GM23338 (cell line): ENCODE measurements around the gene EML4. TPM values are rescaled to one million over a fixed set of nuclear protein-coding genes. Genes with fewer than 3 reads are reported as not detected.

Experiments
- ATAC-seq: fragments of 200-7000 bp; cut with Tn5 transposase; 3 replicates; pipeline ENCODE4 v1.9.1; 2020
- DNase-seq: peaks from one replicate; pipeline ENCODE4 v3.0.0-alpha.2; 2015; ENCODE audit warnings: low spot score
- H2AFZ ChIP-seq: fragments of 200-600 bp; sonication (generic); 2 replicates; pipeline ENCODE4 v1.8.0; 2016; ENCODE audit warnings: antibody characterized with exemption, mild to moderate bottlenecking, moderate library complexity
- H3F3A ChIP-seq: fragments of 200-600 bp; sonication (generic); replicated peaks from 2 replicates; pipeline ENCODE4 v1.8.0; 2017; ENCODE audit warnings: antibody characterized with exemption, mixed run types, low read depth
- H3K27ac ChIP-seq: fragments of 200-600 bp; sonication (generic); 2 replicates; pipeline ENCODE4 v1.6.1; 2016; ENCODE audit warnings: low read depth
- H3K27me3 ChIP-seq: fragments of 200-600 bp; sonication (generic); 2 replicates; pipeline ENCODE4 v1.8.0; 2016; ENCODE audit warnings: mild to moderate bottlenecking, mixed run types, moderate library complexity; ENCODE audit not compliant: insufficient read depth
- H3K36me3 ChIP-seq: fragments of 200-600 bp; sonication (generic); 2 replicates; pipeline ENCODE4 v1.8.0; 2016; ENCODE audit warnings: mild to moderate bottlenecking; ENCODE audit not compliant: insufficient read depth
- H3K4me1 ChIP-seq: fragments of 200-600 bp; sonication (generic); 2 replicates; pipeline ENCODE4 v1.8.0; 2016; ENCODE audit warnings: mild to moderate bottlenecking, moderate library complexity; ENCODE audit not compliant: insufficient read depth
- H3K4me2 ChIP-seq: fragments of 200-600 bp; sonication (generic); 2 replicates; pipeline ENCODE4 v1.7.1; 2017; ENCODE audit warnings: mixed run types
- H3K4me3 ChIP-seq: fragments of 200-600 bp; sonication (generic); 2 replicates; pipeline ENCODE4 v1.6.1; 2016; ENCODE audit warnings: mixed run types
- H3K79me2 ChIP-seq: fragments of 200-600 bp; sonication (generic); replicated peaks from 2 replicates; pipeline ENCODE4 v1.8.0; 2017; ENCODE audit warnings: mild to moderate bottlenecking; ENCODE audit not compliant: insufficient read depth
- H3K9me2 ChIP-seq: fragments of 200-600 bp; sonication (generic); 2 replicates; pipeline ENCODE4 v1.8.0; 2017; ENCODE audit not compliant: insufficient read depth
- H4K20me1 ChIP-seq: fragments of 200-600 bp; sonication (generic); replicated peaks from 2 replicates; pipeline ENCODE4 v1.8.0; 2017; ENCODE audit warnings: mild to moderate bottlenecking; ENCODE audit not compliant: insufficient read depth
- H3K27ac Mint-ChIP-seq: 2 replicates; pipeline ENCODE4 v1.8.0; 2020; ENCODE audit warnings: inconsistent platforms, mild to moderate bottlenecking, moderate library complexity, mixed read lengths
- H3K27me3 Mint-ChIP-seq: 3 replicates; pipeline ENCODE4 v1.8.0; 2022; ENCODE audit warnings: low read depth, mild to moderate bottlenecking, moderate library complexity, mixed read lengths, inconsistent platforms; ENCODE audit not compliant: insufficient read depth, poor library complexity
- H3K36me3 Mint-ChIP-seq: 3 replicates; pipeline ENCODE4 v1.8.0; 2021; ENCODE audit warnings: low read depth, mild to moderate bottlenecking, inconsistent platforms, moderate library complexity, mixed read lengths
- H3K4me1 Mint-ChIP-seq: 3 replicates; pipeline ENCODE4 v1.8.0; 2020; ENCODE audit warnings: mild to moderate bottlenecking, inconsistent platforms, mixed read lengths
- H3K4me3 Mint-ChIP-seq: 3 replicates; pipeline ENCODE4 v1.8.0; 2021; ENCODE audit warnings: moderate library complexity, mild to moderate bottlenecking, inconsistent platforms, mixed read lengths
- H3K9me3 Mint-ChIP-seq: 3 replicates; pipeline ENCODE4 v1.8.0; 2020; ENCODE audit warnings: moderate library complexity, mild to moderate bottlenecking, inconsistent platforms, mixed read lengths
- CREB1 ChIP-seq: fragments of 250-450 bp; sonication (Bioruptor Pico); IDR thresholded peaks from 2 replicates; pipeline ENCODE4 v1.5.0; 2020; ENCODE audit warnings: low read depth, mild to moderate bottlenecking, moderate library complexity
- CTCF ChIP-seq, 2 experiments: fragments of 200-600 bp in 1 of 2; sonication (generic) in 1 of 2; conservative IDR thresholded peaks; 2 replicates each; pipeline versions ENCODE4 v1.5.1 to v1.6.1; 2016 to 2017; ENCODE audit warnings: antibody characterized with exemption in 2 of 2, low read depth in 2 of 2, mild to moderate bottlenecking in 2 of 2, moderate library complexity in 1 of 2
- EZH2 ChIP-seq: fragments of 200-600 bp; sonication (generic); IDR thresholded peaks from one replicate; pipeline ENCODE4 v1.8.0; 2017; ENCODE audit warnings: antibody characterized with exemption, mild to moderate bottlenecking, low read depth; ENCODE audit not compliant: unreplicated experiment
- EZH2phosphoT487 ChIP-seq: fragments of 200-600 bp; sonication (generic); IDR thresholded peaks from one replicate; pipeline ENCODE4 v1.8.1; 2018; ENCODE audit warnings: antibody characterized with exemption; ENCODE audit not compliant: unreplicated experiment
- JUNB ChIP-seq: IDR thresholded peaks from one replicate; pipeline ENCODE4 v1.6.1; 2016; ENCODE audit warnings: antibody characterized with exemption; ENCODE audit not compliant: unreplicated experiment
- NANOG ChIP-seq: IDR thresholded peaks from 2 replicates; pipeline ENCODE4 v1.6.1; 2016; ENCODE audit warnings: antibody characterized with exemption, borderline replicate concordance
- POLR2AphosphoS5 ChIP-seq: IDR thresholded peaks from 2 replicates; pipeline ENCODE4 v1.6.1; 2016; ENCODE audit warnings: antibody characterized with exemption, low read depth
- STAT1 ChIP-seq: IDR thresholded peaks from one replicate; pipeline ENCODE4 v1.6.1; 2016; ENCODE audit warnings: antibody characterized with exemption; ENCODE audit not compliant: unreplicated experiment
- ZNF114 ChIP-seq: fragments of 250-450 bp; sonication (Bioruptor Pico); IDR thresholded peaks from 2 replicates; pipeline ENCODE4 v1.5.0; 2020; ENCODE audit warnings: mild to moderate bottlenecking, moderate library complexity
- ZNF331 ChIP-seq: fragments of 250-450 bp; sonication (Bioruptor Pico); IDR thresholded peaks from 2 replicates; pipeline ENCODE4 v1.5.0; 2020; ENCODE audit warnings: low read depth, mild to moderate bottlenecking, moderate library complexity
- polyA plus RNA-seq: library from polyadenylated mRNA; unstranded; fragments of >200 nt; fragmentation: Nextera tagmentation; extraction: Ambion mirVana; gene quantifications from 2 replicates; pipeline ENCODE4 v1.2.1, GENCODE V29; 2016
- total RNA-seq: library from RNA; depleted of rRNA; stranded (reverse); fragments of >200 nt; shearing (Covaris generic); gene quantifications from 2 replicates; pipeline ENCODE4 v1.2.3, GENCODE V29; 2014
- TF ChIP-seq, protein P1 (sequence below): IDR thresholded peaks from 2 replicates; pipeline ENCODE4 v1.6.1; 2016; ENCODE audit warnings: antibody characterized with exemption
- TF ChIP-seq, protein P2 (sequence below): IDR thresholded peaks from one replicate; pipeline ENCODE4 v1.6.1; 2018; ENCODE audit warnings: antibody characterized with exemption; ENCODE audit not compliant: unreplicated experiment

Gene EML4
- total and polyA plus RNA-seq, 2 experiments from 2014 or later = 65.3 to 115 TPM

- Mint-ChIP-seq H3K4me3 (no peak overlapping the region), H3K27ac (no peak overlapping the region), H3K36me3 (peaks cover 20% of the 10 kb centered on the region), H3K27me3 (peaks cover 23% of the 10 kb centered on the region), H3K9me3 (no peaks in the 10 kb centered on the region), H3K4me1 (peaks cover 18% of the 10 kb centered on the region)
- Histone ChIP-seq H3K4me2 (no peak overlapping the region), H3K36me3 (no peaks in the 10 kb centered on the region), H3K9me2 (no peaks in the 10 kb centered on the region), H3K4me1 (no peaks in the 10 kb centered on the region; the same call in 1 of the 2 replicates), H3F3A (0 out of 2 replicates have a peak, but pooled peaks cover 3% of the 10 kb centered on the region), H3K27me3 (no peaks in the 10 kb centered on the region), H2AFZ (no peak overlapping the region), H3K4me3 (no peak overlapping the region), H3K79me2 (peaks cover 19% of the 10 kb centered on the region), H4K20me1 (peaks cover 15% of the 10 kb centered on the region), H3K27ac (0 out of 2 replicates have a peak overlapping the region, but pooled peaks have one; percentile 39)
- no peak for ATAC-seq
- TF ChIP-seq, protein P1, sequence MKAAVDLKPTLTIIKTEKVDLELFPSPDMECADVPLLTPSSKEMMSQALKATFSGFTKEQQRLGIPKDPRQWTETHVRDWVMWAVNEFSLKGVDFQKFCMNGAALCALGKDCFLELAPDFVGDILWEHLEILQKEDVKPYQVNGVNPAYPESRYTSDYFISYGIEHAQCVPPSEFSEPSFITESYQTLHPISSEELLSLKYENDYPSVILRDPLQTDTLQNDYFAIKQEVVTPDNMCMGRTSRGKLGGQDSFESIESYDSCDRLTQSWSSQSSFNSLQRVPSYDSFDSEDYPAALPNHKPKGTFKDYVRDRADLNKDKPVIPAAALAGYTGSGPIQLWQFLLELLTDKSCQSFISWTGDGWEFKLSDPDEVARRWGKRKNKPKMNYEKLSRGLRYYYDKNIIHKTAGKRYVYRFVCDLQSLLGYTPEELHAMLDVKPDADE = no peak
- TF ChIP-seq EZH2phosphoT487 = no peak
- no peak for TF ChIP-seq POLR2AphosphoS5
- no peak for TF ChIP-seq ZNF331
- TF ChIP-seq CREB1 (CRISPR knock-in tag) = no peak
- TF ChIP-seq JUNB = no peak
- no peak for TF ChIP-seq NANOG
- no peak for TF ChIP-seq EZH2
- TF ChIP-seq, protein P2, sequence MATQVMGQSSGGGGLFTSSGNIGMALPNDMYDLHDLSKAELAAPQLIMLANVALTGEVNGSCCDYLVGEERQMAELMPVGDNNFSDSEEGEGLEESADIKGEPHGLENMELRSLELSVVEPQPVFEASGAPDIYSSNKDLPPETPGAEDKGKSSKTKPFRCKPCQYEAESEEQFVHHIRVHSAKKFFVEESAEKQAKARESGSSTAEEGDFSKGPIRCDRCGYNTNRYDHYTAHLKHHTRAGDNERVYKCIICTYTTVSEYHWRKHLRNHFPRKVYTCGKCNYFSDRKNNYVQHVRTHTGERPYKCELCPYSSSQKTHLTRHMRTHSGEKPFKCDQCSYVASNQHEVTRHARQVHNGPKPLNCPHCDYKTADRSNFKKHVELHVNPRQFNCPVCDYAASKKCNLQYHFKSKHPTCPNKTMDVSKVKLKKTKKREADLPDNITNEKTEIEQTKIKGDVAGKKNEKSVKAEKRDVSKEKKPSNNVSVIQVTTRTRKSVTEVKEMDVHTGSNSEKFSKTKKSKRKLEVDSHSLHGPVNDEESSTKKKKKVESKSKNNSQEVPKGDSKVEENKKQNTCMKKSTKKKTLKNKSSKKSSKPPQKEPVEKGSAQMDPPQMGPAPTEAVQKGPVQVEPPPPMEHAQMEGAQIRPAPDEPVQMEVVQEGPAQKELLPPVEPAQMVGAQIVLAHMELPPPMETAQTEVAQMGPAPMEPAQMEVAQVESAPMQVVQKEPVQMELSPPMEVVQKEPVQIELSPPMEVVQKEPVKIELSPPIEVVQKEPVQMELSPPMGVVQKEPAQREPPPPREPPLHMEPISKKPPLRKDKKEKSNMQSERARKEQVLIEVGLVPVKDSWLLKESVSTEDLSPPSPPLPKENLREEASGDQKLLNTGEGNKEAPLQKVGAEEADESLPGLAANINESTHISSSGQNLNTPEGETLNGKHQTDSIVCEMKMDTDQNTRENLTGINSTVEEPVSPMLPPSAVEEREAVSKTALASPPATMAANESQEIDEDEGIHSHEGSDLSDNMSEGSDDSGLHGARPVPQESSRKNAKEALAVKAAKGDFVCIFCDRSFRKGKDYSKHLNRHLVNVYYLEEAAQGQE = no peak
- DNase-seq = no peak
Measured at GRCh38 chr2:42338567-42339190, 169.5 kb downstream of the EML4 start.

DNA sequence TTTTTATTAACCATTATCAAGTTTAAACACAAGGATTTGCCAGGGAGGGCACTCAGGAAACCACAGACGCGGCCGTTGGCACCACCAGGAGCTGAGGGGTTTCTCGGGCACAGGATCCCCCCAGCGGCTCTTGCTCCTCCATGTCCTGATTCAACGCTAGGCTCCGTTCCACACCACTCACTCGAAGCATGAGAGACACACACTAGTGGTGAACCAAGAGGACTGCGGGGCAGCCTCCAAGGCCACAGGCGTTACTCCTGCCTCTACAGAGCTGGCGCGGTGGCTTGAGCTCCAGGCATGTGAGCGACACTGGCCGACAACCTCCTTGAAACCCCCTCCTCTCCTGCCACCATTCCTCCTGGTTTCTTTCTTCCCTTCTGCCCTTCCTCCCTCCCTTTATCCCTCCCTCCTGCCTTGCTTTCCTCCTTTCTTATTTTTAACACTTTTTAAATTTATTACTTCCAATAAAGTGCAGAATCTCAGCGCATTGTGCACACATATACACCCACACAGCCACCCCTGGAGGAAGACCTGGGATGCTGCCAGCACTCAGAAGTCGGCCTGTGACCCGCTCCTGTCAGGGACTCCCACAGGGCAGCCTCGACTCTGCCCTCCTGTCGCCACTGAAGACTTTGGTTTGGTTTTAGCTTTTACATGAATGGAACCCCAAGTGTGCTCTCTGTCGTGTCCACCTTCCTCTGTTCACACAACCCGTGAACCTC, 170.2 kb downstream of the EML4 start:
- ATAC-seq (peak; percentile 82), DNase-seq (peak; percentile 73)
- Mint-ChIP-seq H3K9me3 (no peaks in the 10 kb centered on the region), H3K4me1 (peaks cover 18% of the 10 kb centered on the region), H3K27ac (peak overlapping the region; percentile 53), H3K36me3 (peaks cover 17% of the 10 kb centered on the region), H3K4me3 (no peak overlapping the region), H3K27me3 (peaks cover 23% of the 10 kb centered on the region)
- Histone ChIP-seq H3K4me2 (no peak overlapping the region), H3K27me3 (no peaks in the 10 kb centered on the region), H3K36me3 (no peaks in the 10 kb centered on the region), H3K79me2 (peaks cover 25% of the 10 kb centered on the region), H3F3A (0 out of 2 replicates have a peak, but pooled peaks cover 3% of the 10 kb centered on the region), H4K20me1 (peaks cover 15% of the 10 kb centered on the region), H2AFZ (no peak overlapping the region), H3K9me2 (no peaks in the 10 kb centered on the region), H3K4me3 (no peak overlapping the region), H3K27ac (0 out of 2 replicates have a peak overlapping the region, but pooled peaks have one; percentile 39), H3K4me1 (no peaks in the 10 kb centered on the region; the same call in 1 of the 2 replicates)
- no peak for TF ChIP-seq NANOG
- no peak for TF ChIP-seq JUNB
- no peak for TF ChIP-seq ZNF114 (CRISPR knock-in tag)
- TF ChIP-seq STAT1 = no peak
- 0 out of 4 replicates have a peak, but pooled peaks have one; percentile 19 to 25 for TF ChIP-seq CTCF (conservative IDR thresholded peaks at IDR 0.05; ENCODE audit: low read depth in 2 of 2)
